Nucleus accumbens (tissue), 56 donors: ENCODE measurements around the gene AOAH.
"Not testable (repeated sequence)": the region's sequence is repeated elsewhere in the genome, so short reads cannot be mapped to it uniquely, and the experiment has no call there.

Source experiments
- DNase-seq, 56 donors: peaks; one replicate each; lab custom pipeline; 2025; lab: John Stamatoyannopoulos, UW

Gene AOAH

GRCh38 chr7:36521911-36522310 is 202.4 kb downstream of the AOAH start:
- peak in 2 of 56 donors; percentile 4 to 24 for DNase-seq

- no peak for DNase-seq
Observed at GRCh38 chr7:36521133-36521532, 203.2 kb downstream of the AOAH start.

GRCh38 chr7:36515847-36516246 is 208.4 kb downstream of the AOAH start:
- DNase-seq, result no peak

- DNase-seq, result peak in 44 of 56 donors; percentile 8 to 76 (median 48)
Observed at GRCh38 chr7:36514289-36515243, 209.7 kb downstream of the AOAH start.

GRCh38 chr7:36513393-36513792 is 210.9 kb downstream of the AOAH start:
- DNase-seq, result no peak

- DNase-seq, result no peak
Observed at GRCh38 chr7:36512616-36513015, 211.7 kb downstream of the AOAH start.

GRCh38 chr7:36509962-36510361 is 214.3 kb downstream of the AOAH start:
- no peak for DNase-seq

- DNase-seq, result no peak
Observed at GRCh38 chr7:36507475-36508440, 216.5 kb downstream of the AOAH start.

GRCh38 chr7:36506820-36507219 is 217.5 kb downstream of the AOAH start:
- DNase-seq, result no peak

GRCh38 chr7:36506130-36506798 is 218.0 kb downstream of the AOAH start:
- no peak for DNase-seq

- DNase-seq, result not testable (repeated sequence)
Observed at GRCh38 chr7:36504617-36505016, 219.7 kb downstream of the AOAH start.

GRCh38 chr7:36504216-36504615 is 220.1 kb downstream of the AOAH start:
- DNase-seq, result not testable (repeated sequence)

- no peak for DNase-seq
Observed at GRCh38 chr7:36497775-36498174, 226.5 kb downstream of the AOAH start.

- not testable (repeated sequence) for DNase-seq
Observed at GRCh38 chr7:36497176-36497575, 227.1 kb downstream of the AOAH start.

- DNase-seq, result no peak
Observed at GRCh38 chr7:36496576-36496975, 227.7 kb downstream of the AOAH start.

- DNase-seq, result no peak
Observed at GRCh38 chr7:36491317-36491716, 233.0 kb downstream of the AOAH start.

- DNase-seq, result no peak
Observed at GRCh38 chr7:36490419-36490830, 233.9 kb downstream of the AOAH start.

GRCh38 chr7:36488672-36489071 is 235.6 kb downstream of the AOAH start:
- DNase-seq, result not testable (repeated sequence)

- DNase-seq, result peak in 11 of 56 donors; percentile 1 to 47 (median 15)
Observed at GRCh38 chr7:36487756-36488336, 236.4 kb downstream of the AOAH start.

GRCh38 chr7:36486336-36486735 is 238.0 kb downstream of the AOAH start:
- peak in 11 of 56 donors; percentile 1 to 29 (median 9) for DNase-seq
